HG03135 (cell line): Measurements from ENCODE around the gene SSH3.

ENCODE experiments used
- ATAC-seq: cut with Tn5 transposase; IDR thresholded peaks from one replicate; pipeline ENCODE4 v1.9.1; 2021; ENCODE audit warnings: mild to moderate bottlenecking, moderate library complexity; ENCODE audit not compliant: unreplicated experiment

SSH3 gene

GRCh38 chr11:67291481-67292381 is 11.6 kb upstream of the SSH3 start:
- ATAC-seq: no peak

DNA sequence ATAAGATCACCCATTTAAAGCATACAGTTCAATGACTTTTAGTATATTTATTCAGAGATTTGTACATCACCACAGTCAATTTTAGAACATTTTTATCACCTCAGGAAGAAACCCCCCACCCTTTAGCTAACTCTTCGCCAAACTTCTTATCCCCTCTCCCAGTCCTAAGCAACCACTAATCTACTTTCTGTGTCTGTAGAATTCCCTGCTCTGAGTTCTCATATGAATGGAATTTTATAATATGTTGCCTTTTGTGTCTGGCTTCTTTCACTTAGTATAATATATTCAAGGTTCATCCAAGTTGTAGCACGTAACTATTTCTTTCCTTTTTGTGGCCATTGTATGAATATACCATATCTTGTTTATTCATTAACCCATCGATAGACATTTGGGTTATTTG is 10.7 kb upstream of the SSH3 start:
- no peak for ATAC-seq

- ATAC-seq: no peak
Measured at GRCh38 chr11:67293090-67293489, 10.2 kb upstream of the SSH3 start.

DNA sequence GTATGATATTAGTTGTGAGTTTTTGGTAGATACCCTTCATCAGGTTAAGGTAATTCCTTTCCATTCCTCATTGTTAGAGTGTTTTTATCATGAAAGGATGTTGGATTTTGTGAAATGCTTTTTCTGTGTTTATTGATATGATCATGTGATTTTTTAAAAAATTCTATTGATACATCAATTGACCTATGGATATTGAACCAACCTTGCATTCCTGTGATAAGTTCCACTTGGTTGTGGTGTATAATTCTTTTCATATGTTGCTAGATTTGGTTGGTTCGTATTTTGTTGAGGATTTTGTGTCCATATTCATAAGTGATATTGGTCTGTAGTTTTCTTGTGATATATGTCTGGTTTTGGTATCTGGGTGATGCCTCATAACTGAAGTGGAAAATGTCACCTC is 7.5 kb upstream of the SSH3 start:
- ATAC-seq: no peak

DNA sequence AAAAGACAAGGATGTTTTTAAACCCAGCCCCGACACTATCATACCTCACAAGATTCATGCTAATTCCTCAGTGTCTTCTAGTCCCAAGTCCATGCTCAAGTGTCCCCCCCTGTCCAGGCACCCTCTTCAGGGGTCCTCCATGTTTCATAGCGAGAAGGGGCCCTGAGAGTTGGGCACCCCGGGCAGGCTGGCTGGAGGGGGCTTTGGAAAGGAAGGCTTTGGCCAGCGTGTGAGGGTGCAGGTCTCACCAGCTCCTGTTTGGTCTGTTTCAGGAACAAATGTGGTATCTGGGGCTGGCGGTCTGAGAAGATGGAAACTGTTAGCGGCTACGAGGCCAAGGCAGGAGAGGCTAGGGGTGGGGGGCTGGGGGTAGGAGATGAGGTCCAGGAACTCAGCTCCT is 4.5 kb upstream of the SSH3 start:
- ATAC-seq: no peak

GRCh38 chr11:67299471-67300191 is 3.7 kb upstream of the SSH3 start:
- ATAC-seq: no peak

DNA sequence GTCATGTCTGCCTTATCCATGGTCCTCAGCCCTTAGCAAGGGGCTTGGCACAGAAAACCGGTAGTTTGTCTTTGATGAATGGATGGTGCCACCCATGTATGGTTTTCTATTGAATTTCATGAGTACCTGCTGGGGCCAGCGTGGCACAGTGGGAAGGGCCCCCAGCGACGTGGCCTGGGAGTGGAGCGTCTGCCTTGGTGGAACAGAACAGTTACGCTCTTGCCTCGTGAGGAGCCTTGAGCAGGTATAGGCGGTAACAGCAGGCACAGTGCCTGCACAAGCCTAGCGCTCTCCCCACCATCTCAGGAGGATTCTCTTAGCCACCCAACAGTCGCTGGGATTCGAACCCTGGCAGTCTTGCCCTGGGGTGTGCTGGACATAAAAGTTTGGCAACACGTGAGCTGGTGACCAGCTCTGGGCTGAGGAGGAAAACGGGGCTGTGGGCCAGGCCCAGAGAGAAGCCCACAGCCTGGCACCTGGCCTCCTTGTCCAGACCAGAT is 3.0 kb upstream of the SSH3 start:
- no peak for ATAC-seq

GRCh38 chr11:67300756-67301312 is 2.5 kb upstream of the SSH3 start:
- ATAC-seq: no peak

- ATAC-seq: no peak
Measured at GRCh38 chr11:67301313-67301921, 1.9 kb upstream of the SSH3 start.

DNA sequence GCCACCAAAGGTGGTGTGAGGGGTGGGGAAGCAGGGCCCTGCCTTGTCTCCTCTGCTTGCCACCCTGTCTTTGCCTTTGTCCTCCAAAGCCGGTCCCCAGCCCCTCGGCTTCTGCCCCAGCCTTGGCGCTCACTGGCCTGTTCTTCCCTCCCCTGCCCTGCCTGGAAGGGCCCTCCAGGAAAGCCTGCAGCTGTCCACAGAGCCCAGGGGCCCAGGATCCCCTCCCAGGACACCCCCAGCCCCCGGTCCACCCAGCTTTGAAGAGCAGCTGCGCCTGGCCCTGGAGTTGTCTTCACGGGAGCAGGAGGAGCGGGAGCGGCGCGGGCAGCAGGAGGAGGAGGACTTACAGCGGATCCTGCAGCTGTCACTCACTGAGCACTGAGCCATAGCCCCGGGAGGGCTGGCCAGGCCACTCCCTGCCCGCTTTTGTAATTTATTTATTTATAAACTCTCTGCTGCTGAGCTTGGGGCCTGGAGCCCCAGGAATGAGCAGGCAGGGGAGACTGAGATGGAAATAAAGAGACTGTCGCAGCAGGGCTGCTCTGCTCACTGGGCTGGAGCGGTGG is 1.3 kb upstream of the SSH3 start:
- no peak for ATAC-seq

DNA sequence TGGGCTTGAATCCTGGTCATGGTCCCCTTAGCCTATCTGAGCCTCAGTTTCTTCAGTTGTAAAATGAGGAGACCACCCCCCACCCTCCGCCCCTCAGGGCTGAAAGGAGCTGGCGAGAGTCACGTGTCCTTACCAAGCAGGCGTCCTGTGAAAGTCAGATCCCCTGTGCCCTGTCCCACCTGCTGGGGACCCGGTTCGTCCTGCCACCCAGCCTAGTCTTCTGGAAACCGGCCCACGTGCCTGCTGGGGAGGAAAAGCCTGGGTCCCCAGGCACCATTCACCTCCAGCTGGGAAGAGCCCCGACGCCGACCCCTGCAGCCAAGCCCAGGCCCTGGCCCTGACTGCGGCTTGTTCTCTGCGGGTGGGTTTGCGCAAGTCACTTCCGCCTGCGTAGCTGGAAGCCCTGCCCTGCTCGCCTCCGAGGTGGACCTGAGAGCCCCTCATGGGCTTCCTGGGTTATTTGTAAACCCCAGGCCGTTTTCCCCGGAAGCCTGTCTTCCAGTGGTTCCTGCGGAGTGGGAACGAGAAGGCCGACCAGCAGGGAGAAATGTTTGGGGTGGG is 679 bp upstream of the SSH3 start:
- no peak for ATAC-seq

GRCh38 chr11:67303835-67304411 is 593 bp downstream of the SSH3 start:
- no peak for ATAC-seq

GRCh38 chr11:67304511-67305113 is 1.3 kb downstream of the SSH3 start:
- no peak for ATAC-seq

- no peak for ATAC-seq
Measured at GRCh38 chr11:67306769-67307544, 3.6 kb downstream of the SSH3 start.

DNA sequence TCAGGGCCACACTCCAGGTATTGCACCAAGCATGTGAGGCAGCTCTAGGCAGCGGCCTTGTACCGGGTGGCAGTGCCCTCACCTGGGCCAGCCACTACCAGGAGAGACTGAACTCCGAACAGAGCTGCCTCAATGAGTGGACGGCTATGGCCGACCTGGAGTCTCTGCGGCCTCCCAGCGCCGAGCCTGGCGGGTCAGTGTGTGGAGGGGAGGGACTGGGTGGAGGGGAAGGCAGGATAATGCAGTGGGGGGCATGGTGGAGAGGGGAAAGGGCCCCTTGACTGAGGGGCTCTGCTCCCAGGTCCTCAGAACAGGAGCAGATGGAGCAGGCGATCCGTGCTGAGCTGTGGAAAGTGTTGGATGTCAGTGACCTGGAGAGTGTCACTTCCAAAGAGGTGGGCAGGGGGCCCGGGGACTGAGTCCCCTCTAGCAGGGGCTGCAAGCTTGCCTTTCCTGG is 4.2 kb downstream of the SSH3 start:
- ATAC-seq: no peak

DNA sequence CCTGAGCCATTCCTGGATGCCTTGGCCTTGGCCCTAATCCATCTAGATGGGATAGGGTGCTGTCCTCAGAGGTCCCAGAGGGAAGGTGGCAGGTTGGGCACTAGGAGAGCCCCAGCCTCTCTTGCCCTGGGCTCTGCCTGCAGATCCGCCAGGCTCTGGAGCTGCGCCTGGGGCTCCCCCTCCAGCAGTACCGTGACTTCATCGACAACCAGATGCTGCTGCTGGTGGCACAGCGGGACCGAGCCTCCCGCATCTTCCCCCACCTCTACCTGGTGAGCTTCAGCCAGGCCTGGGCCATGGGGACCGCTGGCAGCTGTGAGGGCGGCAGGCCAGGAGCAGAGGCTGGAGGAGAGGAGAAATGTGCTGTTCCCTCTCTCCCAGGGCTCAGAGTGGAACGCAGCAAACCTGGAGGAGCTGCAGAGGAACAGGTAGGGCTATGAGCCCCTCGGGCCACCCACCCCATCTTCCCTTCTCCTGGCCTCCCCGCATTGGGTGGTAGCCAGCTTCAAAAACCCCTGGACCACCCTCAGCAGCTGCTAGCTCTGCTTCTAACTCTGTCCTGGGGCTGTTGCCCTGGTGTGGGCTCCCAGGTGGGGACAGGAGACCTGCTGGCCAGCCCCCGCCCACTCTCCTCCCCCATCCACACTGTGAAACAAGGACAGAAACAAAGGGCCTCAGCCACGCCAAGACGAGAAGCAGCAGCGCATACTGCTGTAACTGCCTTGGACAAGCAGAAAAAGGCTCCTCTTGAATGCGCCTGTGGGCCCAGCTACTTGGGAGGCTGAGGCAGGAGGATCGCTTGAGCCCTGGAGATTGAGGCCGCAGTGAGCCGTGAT is 4.9 kb downstream of the SSH3 start:
- no peak for ATAC-seq

- no peak for ATAC-seq
Measured at GRCh38 chr11:67309166-67309565, 5.8 kb downstream of the SSH3 start.

DNA sequence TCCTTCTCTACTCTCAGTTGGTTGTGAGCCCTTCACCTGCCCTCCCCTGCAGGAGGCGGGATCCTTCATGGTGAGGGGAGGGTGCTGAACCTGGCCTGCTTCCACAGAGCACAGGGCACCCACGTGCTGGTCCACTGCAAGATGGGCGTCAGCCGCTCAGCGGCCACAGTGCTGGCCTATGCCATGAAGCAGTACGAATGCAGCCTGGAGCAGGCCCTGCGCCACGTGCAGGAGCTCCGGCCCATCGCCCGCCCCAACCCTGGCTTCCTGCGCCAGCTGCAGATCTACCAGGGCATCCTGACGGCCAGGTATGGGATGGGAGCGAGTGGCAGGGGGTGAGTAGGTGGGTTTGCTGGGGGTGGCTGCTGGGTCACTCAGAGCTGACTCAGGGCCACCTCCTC is 6.3 kb downstream of the SSH3 start:
- ATAC-seq: no peak
